Psoas muscle (tissue), 8 donors: ENCODE results near the gene BMPR1A. TPM values are rescaled to one million over a fixed set of nuclear protein-coding genes. Genes with fewer than 3 reads are reported as not detected.
A peak's percentile ranks its signal among the peaks of the same experiment; 100 is the strongest.

Experiments used
- ATAC-seq, 4 donors: fragments of 200-7000 bp; cut with Tn5 transposase; one replicate each; pipeline ENCODE4 v1.9.1; 2020; ENCODE audit warnings: moderate library complexity in 3 of 4, mild to moderate bottlenecking in 2 of 4
- DNase-seq, 2 donors: peaks; one replicate each; pipeline ENCODE4 v3.0.0-alpha.2; 2020
- H3K27ac ChIP-seq: fragments of 200-600 bp; one replicate; pipeline ENCODE4 v1.8.0; 2022
- H3K27me3 ChIP-seq, 3 donors: fragments of 200-600 bp in 1 of 3; one replicate each; pipeline versions ENCODE4 v1.6.1 to v1.8.0; 2013 to 2022; ENCODE audit warnings: low read length in 2 of 3, mild to moderate bottlenecking in 2 of 3, moderate library complexity in 1 of 3; ENCODE audit not compliant: insufficient read depth in 3 of 3
- H3K36me3 ChIP-seq, 2 donors: fragments of 200-600 bp in 1 of 2; one replicate each; pipeline versions ENCODE4 v1.6.1 to v1.8.0; 2013 to 2022; ENCODE audit warnings: low read depth in 1 of 2, mild to moderate bottlenecking in 1 of 2, moderate library complexity in 1 of 2; ENCODE audit not compliant: insufficient read depth in 1 of 2
- H3K4me1 ChIP-seq: fragments of 200-600 bp; one replicate; pipeline ENCODE4 v1.8.0; 2022
- H3K4me3 ChIP-seq: fragments of 200-600 bp; one replicate; pipeline ENCODE4 v1.8.0; 2022; ENCODE audit warnings: mild to moderate bottlenecking
- H3K9me3 ChIP-seq: fragments of 200-600 bp; one replicate; pipeline ENCODE4 v1.8.0; 2022
- WGBS, 3 donors: extraction: QIAGEN DNeasy Blood & Tissue Kit; methylation state at CpG; one replicate each; pipeline versions ENCODE4 v1.1.6 to v1.1.7; 2013; 5-methylcytosine and 5-hydroxymethylcytosine counted together
- intact Hi-C, 2 donors: fragments of 100-400 bp; cut with DNase I; formaldehyde crosslinking; loops; one replicate each; pipeline versions ENCODE4 v1.11.0 to v1.14.2; 2022
- polyA plus RNA-seq, 3 donors: library from polyadenylated mRNA; stranded (reverse); fragments of 200-250 nt; gene quantifications; one replicate each; pipeline ENCODE4 v1.2.3, GENCODE V29; 2013
- total RNA-seq, 4 donors: library from RNA; stranded (reverse); fragmentation: NEBNext Ultra II Directional in 2 of 4; extraction: Animal tissue kit (Norgen Biotek cat#: 25700) in 2 of 4; gene quantifications; one replicate each; pipeline versions ENCODE4 v1.2.1 to v1.2.4, GENCODE V29; 2021 to 2023
- TF ChIP-seq, protein P1 (sequence below): fragments of 200-600 bp; IDR thresholded peaks from one replicate; pipeline ENCODE4 v1.8.0; 2022; ENCODE audit warnings: antibody characterized with exemption
- donor health status: healthy with polysubstance abuse.
- donor health status: DM: no; HTN: no; CAD: no; lungs with moderate emphysema.
- donor health status: Bipolar disorder and iron deficiency.
- donor health status: healthy.
- donor health status: DM: yes; HTN: yes; CAD: no.
- donor health status: DM: no; HTN: no; CAD: no.
- donor health status: DM: no; HTN: no; CAD: no.
- donor health status: DM: yes; HTN: yes; CAD: no.

BMPR1A gene
- total and polyA plus RNA-seq, 7 donors, result 4.6 to 30.0 (median 22.7) TPM

DNA sequence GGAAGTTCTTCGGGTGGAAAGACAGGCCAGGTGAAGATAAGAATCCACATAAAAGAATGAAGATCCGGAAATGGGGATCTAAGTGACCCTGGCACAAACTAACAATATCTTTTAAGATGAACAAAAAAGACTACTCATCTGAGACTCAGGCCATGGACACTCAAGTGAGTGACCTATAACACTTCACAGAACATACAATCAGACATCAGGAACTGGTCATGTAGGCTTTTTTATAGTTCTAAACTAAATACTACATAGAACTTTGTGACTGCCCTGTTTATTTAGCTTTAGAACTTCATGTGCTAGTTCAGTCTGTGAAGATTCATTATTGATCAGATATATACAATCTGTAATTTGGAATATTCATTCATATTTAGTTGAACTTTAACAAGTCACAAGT, 148.2 kb downstream of the BMPR1A start:
- Histone ChIP-seq H3K27ac (no peak overlapping the region), H3K9me3 (no peaks in the 10 kb centered on the region), H3K4me1 (peaks cover 19% of the 10 kb centered on the region), H3K36me3 (peaks cover 2 to 30% of the 10 kb centered on the region in 2 donors), H3K27me3 (no peaks in the 10 kb centered on the region), H3K4me3 (no peak overlapping the region)
- TF ChIP-seq, protein P1, sequence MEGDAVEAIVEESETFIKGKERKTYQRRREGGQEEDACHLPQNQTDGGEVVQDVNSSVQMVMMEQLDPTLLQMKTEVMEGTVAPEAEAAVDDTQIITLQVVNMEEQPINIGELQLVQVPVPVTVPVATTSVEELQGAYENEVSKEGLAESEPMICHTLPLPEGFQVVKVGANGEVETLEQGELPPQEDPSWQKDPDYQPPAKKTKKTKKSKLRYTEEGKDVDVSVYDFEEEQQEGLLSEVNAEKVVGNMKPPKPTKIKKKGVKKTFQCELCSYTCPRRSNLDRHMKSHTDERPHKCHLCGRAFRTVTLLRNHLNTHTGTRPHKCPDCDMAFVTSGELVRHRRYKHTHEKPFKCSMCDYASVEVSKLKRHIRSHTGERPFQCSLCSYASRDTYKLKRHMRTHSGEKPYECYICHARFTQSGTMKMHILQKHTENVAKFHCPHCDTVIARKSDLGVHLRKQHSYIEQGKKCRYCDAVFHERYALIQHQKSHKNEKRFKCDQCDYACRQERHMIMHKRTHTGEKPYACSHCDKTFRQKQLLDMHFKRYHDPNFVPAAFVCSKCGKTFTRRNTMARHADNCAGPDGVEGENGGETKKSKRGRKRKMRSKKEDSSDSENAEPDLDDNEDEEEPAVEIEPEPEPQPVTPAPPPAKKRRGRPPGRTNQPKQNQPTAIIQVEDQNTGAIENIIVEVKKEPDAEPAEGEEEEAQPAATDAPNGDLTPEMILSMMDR, result no peak
- DNase-seq, result no peak
- intact Hi-C loops, result no loop called here
- ATAC-seq, result no peak
- WGBS, 3 donors, result 86 to 97% (median 93%) methylated on average over 2 of the region's 2 CpGs

DNA sequence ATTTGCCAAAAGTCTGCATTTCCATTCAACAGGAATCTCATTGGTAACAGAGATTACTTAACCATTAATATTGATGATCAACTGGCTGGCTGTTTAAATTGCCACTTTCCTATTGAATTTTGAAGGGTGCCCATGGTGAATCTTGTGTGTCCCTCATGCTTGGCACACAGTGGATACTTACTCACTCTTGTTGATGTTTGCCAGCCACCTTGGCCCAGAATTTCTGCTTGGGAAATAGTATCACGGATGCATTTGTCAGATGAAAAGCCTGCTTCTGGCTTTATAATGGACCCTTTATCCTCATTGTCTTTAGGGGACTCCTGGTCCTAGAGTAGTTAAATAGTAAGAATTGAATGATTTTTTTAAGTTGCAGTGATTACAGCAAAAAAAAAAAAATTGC, 149.0 kb downstream of the BMPR1A start:
- Histone ChIP-seq H3K9me3 (no peaks in the 10 kb centered on the region), H3K4me3 (no peak overlapping the region), H3K27ac (no peak overlapping the region), H3K27me3 (no peaks in the 10 kb centered on the region), H3K4me1 (peaks cover 12% of the 10 kb centered on the region), H3K36me3 (peaks cover 2 to 30% of the 10 kb centered on the region in 2 donors)
- intact Hi-C loops, result no loop called here
- 31 to 68% (median 57%) methylated on average over 1 of the region's 1 CpG for WGBS, 3 donors
- TF ChIP-seq, protein P1, result no peak
- DNase-seq, result no peak
- ATAC-seq, result no peak

DNA sequence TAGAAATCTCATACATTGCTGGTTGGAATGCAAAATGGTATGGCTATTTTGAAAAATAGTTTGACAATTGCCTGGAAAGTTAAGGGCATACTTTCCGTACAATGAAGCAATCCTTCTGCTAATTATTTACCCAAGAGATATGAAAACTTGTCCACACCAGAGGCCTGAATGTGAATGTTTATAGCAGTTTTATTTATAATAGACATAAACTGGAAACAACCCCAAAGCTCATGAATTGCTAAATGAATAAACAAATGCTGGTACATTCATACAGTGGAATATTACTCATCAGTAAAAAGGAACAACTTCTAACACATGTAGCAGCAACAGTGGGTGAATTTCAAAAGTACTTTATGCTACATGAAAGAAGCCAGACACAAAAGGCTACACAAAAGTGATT, 158.3 kb downstream of the BMPR1A start:
- DNase-seq (no peak), ATAC-seq (no peak)
- no peak overlapping the region for H3K27ac ChIP-seq
- TF ChIP-seq, protein P1, result no peak
- intact Hi-C loops, result no loop called here
- 95 to 99% (median 98%) methylated on average over 1 of the region's 1 CpG for WGBS, 3 donors
- no peaks in the 10 kb centered on the region for H3K9me3 ChIP-seq
- no peak overlapping the region for H3K4me3 ChIP-seq
- peaks cover 12% of the 10 kb centered on the region for H3K4me1 ChIP-seq
- H3K27me3 ChIP-seq, result no peaks in the 10 kb centered on the region
- H3K36me3 ChIP-seq, result peaks cover 0 to 63% of the 10 kb centered on the region in 2 donors

DNA sequence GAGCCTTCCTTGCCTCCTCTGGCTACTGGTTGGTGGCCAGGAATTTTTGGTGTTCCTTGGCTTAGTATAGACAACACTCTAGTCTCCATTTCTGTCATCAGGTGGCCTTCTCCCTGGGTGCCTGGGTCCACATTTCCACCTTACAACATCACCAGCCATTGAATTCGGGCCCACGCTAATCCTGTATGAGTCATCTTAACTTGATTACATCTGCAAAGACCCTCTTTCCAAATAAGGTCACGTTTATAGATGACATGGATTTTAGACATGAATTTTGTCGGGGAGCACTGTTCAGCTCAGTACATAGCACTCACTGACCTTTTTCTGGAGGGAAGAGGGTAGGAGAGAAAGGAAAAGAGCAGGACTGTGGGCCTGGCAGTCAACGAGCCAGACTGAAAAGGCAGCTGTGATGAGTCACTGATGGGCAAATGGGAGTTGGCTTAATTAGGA, 161.6 kb downstream of the BMPR1A start:
- peaks cover 4 to 76% of the 10 kb centered on the region in 2 donors for H3K36me3 ChIP-seq
- ATAC-seq (peak; percentile 73 to 84 (median 83)), DNase-seq (no peak)
- H3K27ac ChIP-seq, result peak overlapping the region; percentile 68
- intact Hi-C loops, result no loop called here
- WGBS, 3 donors, result 28 to 55% (median 38%) methylated on average over 5 of the region's 5 CpGs
- H3K4me1 ChIP-seq, result peaks cover 12% of the 10 kb centered on the region
- no peak overlapping the region for H3K4me3 ChIP-seq
- TF ChIP-seq, protein P1, result no peak
- no peaks in the 10 kb centered on the region for H3K27me3 ChIP-seq
- no peaks in the 10 kb centered on the region for H3K9me3 ChIP-seq

DNA sequence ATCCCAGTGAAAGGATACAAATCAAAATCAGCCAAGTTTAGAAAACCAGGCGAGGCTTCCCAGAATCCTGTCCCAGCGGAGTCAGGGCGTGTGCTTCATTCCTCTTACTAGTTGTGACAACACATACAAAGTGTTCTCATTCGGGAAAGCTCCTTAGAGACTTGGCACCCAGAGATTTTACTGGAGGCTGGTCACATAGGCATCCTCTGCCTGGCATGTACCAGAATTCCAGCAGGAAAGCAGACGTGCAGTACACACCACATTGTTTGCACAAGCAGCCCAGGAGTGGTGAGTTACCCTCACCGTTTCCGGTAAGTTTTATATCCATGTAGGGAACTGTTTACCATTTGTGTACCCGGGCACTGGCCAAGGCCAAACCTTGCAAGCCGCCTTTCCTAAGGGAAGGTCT, 166.1 kb downstream of the BMPR1A start:
- intact Hi-C loops, result no loop called here
- ATAC-seq, result no peak
- Histone ChIP-seq H3K36me3 (peaks cover 4 to 68% of the 10 kb centered on the region in 2 donors), H3K27me3 (no peaks in the 10 kb centered on the region), H3K27ac (no peak overlapping the region), H3K4me1 (peaks cover 11% of the 10 kb centered on the region), H3K4me3 (no peak overlapping the region), H3K9me3 (no peaks in the 10 kb centered on the region)
- no peak for DNase-seq
- 84 to 86% (median 85%) methylated on average over 9 of the region's 9 CpGs for WGBS, 3 donors
- TF ChIP-seq, protein P1, result no peak
